Left lung (tissue), 10 donors: Measurements from ENCODE around the gene ICAM4. TPM values are rescaled to one million over a fixed set of nuclear protein-coding genes. Genes with fewer than 3 reads are reported as not detected.

Experiments
- ATAC-seq: fragments of 200-7000 bp; cut with Tn5 transposase; one replicate; pipeline ENCODE4 v1.9.1; 2020; ENCODE audit warnings: moderate library complexity
- DNase-seq, 4 donors: peaks; one replicate each; pipeline ENCODE4 v3.0.0-alpha.2; 2013 to 2020
- H3K27ac ChIP-seq, 2 donors: fragments of 200-600 bp; sonication (generic) in 1 of 2; one replicate each; pipeline versions ENCODE4 v1.5.0 to v1.8.0; 2020 to 2021
- H3K27me3 ChIP-seq, 2 donors: fragments of 200-600 bp; sonication (generic) in 1 of 2; one replicate each; pipeline versions ENCODE4 v1.5.0 to v1.8.0; 2020 to 2021
- H3K36me3 ChIP-seq, 2 donors: fragments of 200-600 bp; sonication (generic) in 1 of 2; one replicate each; pipeline versions ENCODE4 v1.5.0 to v1.8.0; 2020 to 2021
- H3K4me1 ChIP-seq, 2 donors: fragments of 200-600 bp; one replicate each; pipeline ENCODE4 v1.8.0; 2021
- H3K4me3 ChIP-seq, 2 donors: fragments of 200-600 bp; sonication (generic) in 1 of 2; one replicate each; pipeline versions ENCODE4 v1.5.0 to v1.8.0; 2020 to 2021; ENCODE audit warnings: mild to moderate bottlenecking in 1 of 2
- H3K9me3 ChIP-seq, 2 donors: fragments of 200-600 bp; sonication (generic) in 1 of 2; one replicate each; pipeline versions ENCODE4 v1.5.0 to v1.8.0; 2020 to 2021
- intact Hi-C, 2 donors: fragments of 100-400 bp; cut with DNase I; formaldehyde crosslinking; loops; one replicate each; pipeline versions ENCODE4 v1.11.2 to v1.14.2; 2022
- polyA plus RNA-seq, 6 donors: library from polyadenylated mRNA; unstranded; fragments of 120-200 nt; gene quantifications; one replicate each; pipeline ENCODE4 v1.2.1, GENCODE V29; 2013; ENCODE audit not compliant: insufficient read length in 6 of 6
- total RNA-seq, 2 donors: library from RNA; stranded (reverse); fragmentation: NEBNext Ultra II Directional; extraction: Animal tissue kit (Norgen Biotek cat#: 25700); gene quantifications; one replicate each; pipeline ENCODE4 v1.2.1, GENCODE V29; 2021
- TF ChIP-seq, protein P1 (sequence below), 2 donors: fragments of 200-600 bp; sonication (generic) in 1 of 2; IDR thresholded peaks; one replicate each; pipeline versions ENCODE4 v1.5.0 to v1.8.0; 2021; ENCODE audit warnings: antibody characterized with exemption in 2 of 2
- donor health status: DM: no; HTN: yes; CAD: no.
- donor health status: DM: no; HTN: no; CAD: no.

The ICAM4 gene
- total and polyA plus RNA-seq, 8 donors: 4.5 to 25.3 (median 14.7) TPM

DNA sequence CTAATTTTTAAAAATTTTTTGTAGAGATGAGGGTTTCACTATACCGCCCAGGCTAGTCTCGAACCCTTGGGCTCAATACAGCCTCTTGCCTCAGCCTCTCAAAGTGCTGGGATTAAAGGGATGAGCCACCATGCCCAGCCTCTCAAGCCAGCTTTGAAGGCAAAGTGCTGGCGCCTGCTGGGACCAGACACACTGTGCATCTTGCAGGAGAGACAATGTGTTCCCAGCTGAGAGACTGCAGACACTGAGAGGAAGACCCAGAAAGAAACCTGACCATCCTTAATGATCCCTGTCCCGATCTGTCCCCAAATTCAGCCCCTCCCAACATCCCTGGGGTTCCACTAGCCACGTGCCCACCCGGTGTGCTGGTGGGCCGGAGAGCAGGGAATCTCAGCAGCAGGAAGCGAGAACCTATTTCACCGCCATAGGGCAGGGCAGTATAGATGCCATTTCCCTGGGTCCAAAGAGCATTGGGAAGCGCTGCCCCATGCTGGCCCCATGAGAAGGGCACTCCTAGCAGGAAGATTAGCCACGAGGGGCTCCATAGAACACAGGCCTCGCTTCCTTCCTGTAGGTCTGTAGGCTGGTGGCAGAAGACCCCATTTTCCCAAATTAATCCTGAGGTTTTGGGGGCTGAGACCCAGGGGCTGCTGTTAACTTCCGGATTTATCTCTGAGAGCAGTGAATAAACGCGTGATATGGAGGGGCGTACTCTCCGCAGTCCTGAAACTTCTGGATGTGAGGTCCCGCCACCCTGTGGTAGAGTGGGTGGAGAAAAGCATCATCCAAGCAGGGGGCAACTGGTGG lies 45.6 kb downstream of the ICAM4 start:
- ATAC-seq (no peak), DNase-seq (no peak)
- peak overlapping the region; percentile 71 to 82 for H3K4me3 ChIP-seq
- TF ChIP-seq, protein P1, sequence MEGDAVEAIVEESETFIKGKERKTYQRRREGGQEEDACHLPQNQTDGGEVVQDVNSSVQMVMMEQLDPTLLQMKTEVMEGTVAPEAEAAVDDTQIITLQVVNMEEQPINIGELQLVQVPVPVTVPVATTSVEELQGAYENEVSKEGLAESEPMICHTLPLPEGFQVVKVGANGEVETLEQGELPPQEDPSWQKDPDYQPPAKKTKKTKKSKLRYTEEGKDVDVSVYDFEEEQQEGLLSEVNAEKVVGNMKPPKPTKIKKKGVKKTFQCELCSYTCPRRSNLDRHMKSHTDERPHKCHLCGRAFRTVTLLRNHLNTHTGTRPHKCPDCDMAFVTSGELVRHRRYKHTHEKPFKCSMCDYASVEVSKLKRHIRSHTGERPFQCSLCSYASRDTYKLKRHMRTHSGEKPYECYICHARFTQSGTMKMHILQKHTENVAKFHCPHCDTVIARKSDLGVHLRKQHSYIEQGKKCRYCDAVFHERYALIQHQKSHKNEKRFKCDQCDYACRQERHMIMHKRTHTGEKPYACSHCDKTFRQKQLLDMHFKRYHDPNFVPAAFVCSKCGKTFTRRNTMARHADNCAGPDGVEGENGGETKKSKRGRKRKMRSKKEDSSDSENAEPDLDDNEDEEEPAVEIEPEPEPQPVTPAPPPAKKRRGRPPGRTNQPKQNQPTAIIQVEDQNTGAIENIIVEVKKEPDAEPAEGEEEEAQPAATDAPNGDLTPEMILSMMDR (IDR thresholded peaks at IDR 0.05): no peak
- no peaks in the 10 kb centered on the region for H3K9me3 ChIP-seq
- peaks cover 10 to 47% of the 10 kb centered on the region in 2 donors for H3K4me1 ChIP-seq
- no peaks in the 10 kb centered on the region for H3K27me3 ChIP-seq
- H3K27ac ChIP-seq: peak overlapping the region; percentile 87
- intact Hi-C loops: no loop called here
- H3K36me3 ChIP-seq: peaks cover 0 to 44% of the 10 kb centered on the region in 2 donors

DNA sequence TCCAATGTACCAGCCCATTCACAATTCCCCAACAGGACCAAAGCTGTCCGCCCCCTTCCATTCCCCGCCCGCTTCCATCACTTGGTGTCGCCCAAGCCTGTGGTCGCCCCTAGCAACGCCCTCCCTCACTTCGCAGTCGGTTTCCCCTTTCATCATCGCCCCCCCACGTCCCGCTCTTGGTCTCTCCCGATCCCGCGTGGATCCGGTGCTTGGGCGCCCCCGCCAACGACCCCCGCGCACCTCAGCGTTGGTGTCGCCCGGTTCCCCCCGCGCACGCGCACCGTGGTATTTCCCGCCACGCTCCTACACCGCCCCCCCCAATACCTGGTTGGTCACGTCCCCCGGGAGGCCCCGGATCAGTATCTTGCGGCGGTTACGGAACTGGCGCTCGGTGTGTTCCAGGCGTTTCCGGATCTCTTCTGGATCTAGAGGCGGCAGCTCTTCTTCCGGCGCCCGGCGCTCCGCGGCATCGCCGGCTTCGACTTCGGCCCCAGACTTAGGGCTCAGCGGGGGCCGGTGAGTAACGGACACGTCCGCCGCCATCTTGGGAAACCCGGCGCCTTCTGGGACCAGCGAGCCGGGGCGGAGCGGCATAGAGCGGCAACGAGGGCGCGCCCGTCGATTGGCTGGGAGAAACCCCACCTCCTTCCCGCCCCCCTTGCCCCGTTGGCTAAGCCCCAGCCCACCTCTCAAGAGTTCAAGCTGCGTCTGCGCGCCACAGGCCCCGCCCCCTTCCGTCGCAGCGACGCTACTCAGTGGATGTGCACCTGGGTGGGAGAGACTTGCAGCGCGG lies 46.4 kb downstream of the ICAM4 start, which contains the start of gene RAVER1:
Gene RAVER1, minus strand, starts transcription at position 565 of the 793 bp plus-strand sequence. Its CDS starts 22 bp downstream, at position 543.
- peaks cover 0 to 36% of the 10 kb centered on the region in 2 donors for H3K36me3 ChIP-seq
- intact Hi-C loops: no loop called here

DNA sequence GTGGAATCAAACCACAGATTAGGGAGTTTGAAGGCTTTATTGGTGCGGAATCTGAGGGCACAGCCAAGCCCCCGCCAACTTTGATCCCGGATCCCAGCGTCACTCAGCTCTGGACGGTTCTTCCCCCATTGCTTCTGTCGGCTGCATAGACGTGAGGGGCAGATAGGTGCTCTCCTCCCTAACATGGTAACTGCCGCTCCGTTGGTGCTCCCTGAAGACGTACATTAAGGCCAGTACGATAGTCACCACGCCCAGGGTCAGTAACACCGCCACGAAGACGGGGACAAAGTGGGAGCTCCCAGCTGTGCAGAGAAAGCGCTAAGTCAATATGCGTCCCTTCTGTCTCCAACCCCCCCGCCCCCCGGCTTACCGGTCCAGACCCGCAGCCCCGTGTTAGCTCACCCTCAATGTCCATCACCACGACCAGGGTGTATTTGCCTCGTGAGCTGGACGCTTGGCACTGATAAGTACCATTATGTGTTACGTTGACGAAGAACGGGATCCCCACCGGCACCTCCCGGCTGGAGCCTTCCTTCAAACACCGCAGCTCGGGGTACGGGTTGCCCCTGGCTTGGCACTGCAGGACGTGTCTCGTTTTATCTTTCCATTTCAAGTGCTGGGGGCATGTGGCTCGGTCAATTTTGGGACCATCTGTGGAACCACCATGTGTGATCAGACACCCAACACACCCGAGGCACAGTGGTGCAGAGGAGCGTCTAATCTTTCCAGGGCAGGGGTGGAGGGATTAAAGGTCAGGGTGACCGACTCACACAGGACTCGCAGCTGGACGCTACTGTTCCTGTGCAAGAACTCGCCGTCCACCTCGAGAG lies 47.2 kb downstream of the ICAM4 start:
- intact Hi-C loops: no loop called here

More for the DNA sequence above, 46.4 kb downstream of the ICAM4 start, which contains the start of gene RAVER1:
- peak within 1 kb of the TSS; percentile 87 for H3K27ac ChIP-seq
- H3K27me3 ChIP-seq: no peaks in the 10 kb centered on the region
- DNase-seq: peak; percentile 95 to 99 (median 98)
- no peaks in the 10 kb centered on the region for H3K9me3 ChIP-seq
- TF ChIP-seq, protein P1 (IDR thresholded peaks at IDR 0.05): no peak
- peak; percentile 91 for ATAC-seq
- H3K4me1 ChIP-seq: peaks cover 10 to 55% of the 10 kb centered on the region in 2 donors
- H3K4me3 ChIP-seq: peak within 1 kb of the TSS; percentile 71 to 82

DNA sequence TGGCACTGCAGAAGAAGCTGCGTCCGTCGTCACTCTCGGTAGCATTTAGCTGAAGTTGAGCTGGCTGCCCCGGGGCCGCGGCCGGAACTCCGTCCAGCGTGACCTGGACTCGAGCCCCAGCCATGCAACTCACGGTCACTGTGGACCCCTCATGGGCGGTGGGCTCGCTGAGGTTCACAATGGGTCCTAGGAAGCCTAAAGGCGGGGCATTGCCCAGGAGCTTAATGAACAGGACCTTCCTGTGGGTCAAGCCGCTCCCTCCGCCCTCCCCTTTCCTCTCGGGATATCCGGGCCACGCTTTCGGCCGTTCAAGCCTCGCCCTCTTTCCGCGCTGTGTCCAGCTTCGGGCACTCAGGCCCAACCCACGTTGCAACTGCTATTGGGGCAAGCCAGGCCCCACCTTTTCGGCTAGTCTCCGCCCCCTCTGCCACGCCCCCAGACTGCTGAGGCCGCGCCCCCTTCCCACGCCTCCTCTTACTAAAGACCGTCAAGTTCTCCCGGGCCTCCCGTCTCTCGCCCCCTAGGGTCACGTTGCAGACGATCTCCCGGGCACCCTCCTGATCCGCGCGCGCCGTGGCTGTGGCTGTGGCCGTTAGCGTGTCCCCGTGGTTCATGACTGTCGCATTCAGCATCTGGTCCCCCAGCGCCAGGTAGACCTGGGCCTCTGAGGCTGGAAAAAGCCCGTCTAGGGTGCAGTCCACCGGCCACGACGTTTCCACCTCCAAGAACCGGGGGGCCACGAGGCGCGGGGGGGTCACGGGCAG lies 48.0 kb downstream of the ICAM4 start:
- Histone ChIP-seq H3K27me3 (no peaks in the 10 kb centered on the region), H3K27ac (peak overlapping the region; percentile 87), H3K36me3 (peaks cover 0 to 20% of the 10 kb centered on the region in 2 donors), H3K4me3 (peak overlapping the region; percentile 71 to 82), H3K9me3 (no peaks in the 10 kb centered on the region), H3K4me1 (peaks cover 10 to 70% of the 10 kb centered on the region in 2 donors)
- intact Hi-C loops: no loop called here
- peak; percentile 85 for ATAC-seq
- TF ChIP-seq, protein P1 (IDR thresholded peaks at IDR 0.05): no peak
- peak; percentile 87 to 95 (median 94) for DNase-seq

More for the DNA sequence above, 47.2 kb downstream of the ICAM4 start:
- Histone ChIP-seq H3K27ac (peak overlapping the region; percentile 87), H3K27me3 (no peaks in the 10 kb centered on the region), H3K4me1 (peaks cover 10 to 62% of the 10 kb centered on the region in 2 donors), H3K4me3 (peak overlapping the region; percentile 71 to 82), H3K36me3 (peaks cover 0 to 28% of the 10 kb centered on the region in 2 donors), H3K9me3 (no peaks in the 10 kb centered on the region)
- ATAC-seq (peak; percentile 1), DNase-seq (no peak)
- TF ChIP-seq, protein P1 (IDR thresholded peaks at IDR 0.05): no peak
